Activated CD4-positive, alpha-beta T cell treated with anti-CD3 and anti-CD28 coated beads for 48 hours (primary cell): Measurements from ENCODE around the gene ZCWPW1.
"Not testable (repeated sequence)": the region's sequence is repeated elsewhere in the genome, so short reads cannot be mapped to it uniquely, and the experiment has no call there.

Experiments
- DNase-seq: peaks from one replicate; pipeline ENCODE4 v3.0.0-alpha.2; 2020

Gene ZCWPW1

DNA sequence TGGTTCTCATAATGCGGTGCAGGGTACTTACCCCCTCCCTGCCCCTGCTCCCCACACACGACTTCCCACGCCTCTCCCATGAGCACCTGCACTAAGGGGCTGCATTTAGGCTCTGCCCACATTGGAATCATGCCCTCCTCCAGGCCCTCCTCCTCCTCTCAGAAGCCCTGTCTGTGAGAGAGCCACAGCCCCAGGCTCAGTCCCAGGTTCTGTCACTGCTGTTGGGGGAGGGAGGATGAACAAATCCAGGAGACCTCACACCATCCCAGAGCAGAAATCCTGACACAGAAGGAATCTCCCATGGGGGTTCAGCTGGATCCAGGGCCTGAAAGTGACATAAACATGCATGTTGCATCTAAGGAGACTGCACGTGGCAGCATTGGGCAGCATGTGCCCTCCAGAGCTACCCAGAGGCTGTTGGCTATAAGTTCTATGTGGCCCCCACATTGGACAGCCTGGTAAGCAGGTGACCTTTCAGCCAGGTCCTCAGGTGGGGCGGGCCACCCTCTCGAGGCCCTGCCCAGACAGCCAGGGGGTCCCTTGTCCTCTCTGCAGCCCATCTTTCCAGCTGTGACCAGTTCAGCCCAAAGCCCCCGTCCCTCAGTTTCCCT, 56.8 kb downstream of the ZCWPW1 start:
- DNase-seq = no peak

DNA sequence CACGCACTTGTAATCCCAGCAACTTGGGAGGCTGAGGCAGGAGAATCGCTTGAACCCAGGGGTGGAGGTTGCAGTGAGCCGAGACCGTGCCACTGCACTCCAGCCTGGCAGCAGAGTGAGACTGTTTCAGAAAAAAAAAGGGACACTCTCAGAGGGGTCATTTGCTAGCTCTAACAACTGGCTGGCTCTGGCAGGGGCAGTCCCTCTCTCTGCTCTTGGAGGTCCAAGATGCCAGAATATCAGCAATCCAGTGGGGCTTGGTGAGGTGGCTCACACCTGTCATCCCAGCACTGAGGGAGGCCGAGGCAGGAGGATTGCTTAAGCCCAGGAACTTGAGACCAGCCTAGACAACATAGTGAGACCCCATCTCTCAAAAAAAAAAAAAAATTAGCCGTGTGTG, 57.8 kb downstream of the ZCWPW1 start:
- no peak for DNase-seq

DNA sequence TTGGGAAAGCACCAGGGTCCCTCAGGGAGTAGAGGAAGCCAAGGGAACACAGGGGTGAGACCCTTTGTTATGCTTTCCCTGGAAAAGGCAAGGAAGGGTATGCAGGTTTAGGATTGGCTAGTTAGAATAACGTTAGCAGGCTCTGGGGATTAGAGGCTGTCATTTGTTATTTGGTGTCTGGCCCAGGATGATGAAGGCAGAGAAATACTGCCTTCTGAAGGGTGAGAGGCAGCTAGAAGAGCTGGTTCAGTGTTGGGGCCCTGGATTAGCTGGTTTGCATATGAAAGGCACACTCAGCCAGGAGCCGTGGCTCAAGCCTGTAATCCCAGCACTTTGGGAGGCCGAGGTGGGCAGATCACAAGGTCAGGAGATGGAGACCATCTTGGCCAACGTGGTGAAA, 58.2 kb downstream of the ZCWPW1 start:
- DNase-seq = no peak

DNA sequence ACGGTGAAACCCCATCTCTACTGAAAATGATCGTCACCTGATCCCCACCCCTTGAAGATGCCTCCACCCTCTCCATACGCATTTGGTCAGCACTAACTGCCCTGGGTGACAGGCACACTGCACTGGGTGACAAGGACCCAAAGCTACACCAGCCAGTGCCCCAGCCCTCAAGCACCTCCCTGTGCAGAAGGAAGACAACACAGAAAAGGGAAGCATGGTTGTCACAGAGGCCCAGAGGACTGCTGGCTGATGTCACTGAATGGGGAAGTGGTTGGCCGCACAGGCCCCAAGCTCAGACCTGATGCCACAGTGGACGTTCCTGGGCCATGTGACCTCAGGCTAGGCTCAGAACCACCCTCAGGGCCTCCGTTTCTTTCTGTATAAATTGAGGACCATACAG, 59.4 kb downstream of the ZCWPW1 start:
- DNase-seq = no peak

DNA sequence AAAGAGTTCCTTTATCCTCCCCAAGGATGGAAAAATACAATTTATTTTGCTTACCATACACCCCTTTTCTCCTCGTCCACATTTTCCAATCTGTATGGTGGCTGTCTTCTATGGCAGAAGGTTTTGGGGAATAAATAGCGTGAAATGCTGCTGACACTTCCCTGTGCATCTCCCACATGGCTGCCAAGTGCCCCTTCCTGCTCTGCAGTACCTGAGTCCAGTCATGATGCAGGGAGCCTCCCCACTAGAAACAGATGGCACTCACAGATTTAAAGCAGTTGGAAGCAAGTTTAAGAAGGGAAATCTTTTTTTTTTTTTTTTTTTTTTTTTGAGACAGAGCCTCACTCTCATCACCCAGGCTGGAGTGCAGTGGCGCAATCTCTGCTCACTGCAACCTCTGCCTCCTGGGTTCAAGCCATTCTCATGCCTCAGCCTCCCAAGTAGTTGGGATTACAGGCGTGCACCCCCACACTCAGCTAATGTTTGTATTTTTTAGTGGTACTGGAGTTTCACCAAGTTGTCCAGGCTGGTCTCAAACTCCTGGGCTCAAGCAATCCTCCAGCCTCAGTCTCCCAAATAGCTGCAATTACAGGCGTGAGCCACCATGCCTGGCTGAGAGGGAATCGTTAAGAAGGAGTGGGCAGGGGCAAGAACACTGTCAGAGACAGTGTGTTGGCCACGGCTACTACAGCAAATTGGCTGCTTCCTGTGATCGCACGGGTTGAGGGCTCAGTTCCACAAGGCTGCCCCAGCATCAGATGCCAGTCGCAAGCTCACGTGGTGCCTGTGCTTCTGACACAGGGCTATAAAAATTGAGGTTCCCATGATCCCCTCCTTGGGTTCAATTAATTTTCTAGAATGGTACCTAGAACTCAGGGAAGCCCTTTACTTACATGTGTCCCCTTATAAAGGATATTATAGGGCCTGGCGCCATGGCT, 60.6 kb downstream of the ZCWPW1 start:
- no peak for DNase-seq

DNA sequence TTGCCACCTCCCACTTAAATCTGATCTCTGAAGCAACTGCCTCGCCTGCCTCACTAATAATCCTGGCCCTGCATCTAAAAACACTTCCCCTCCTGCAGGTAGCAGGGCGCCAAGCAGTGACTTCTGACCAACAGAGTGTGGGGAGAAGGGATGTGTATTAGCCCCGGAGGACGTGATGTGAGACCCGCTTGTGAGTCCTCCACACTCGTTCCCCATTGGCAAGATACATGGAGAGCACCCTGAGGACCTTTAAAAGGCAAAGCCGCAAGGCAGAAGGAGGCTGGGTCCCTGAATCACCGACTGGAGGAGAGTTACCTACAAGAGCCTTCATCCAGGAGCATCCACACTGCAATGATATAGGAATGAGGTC, 61.3 kb downstream of the ZCWPW1 start:
- no peak for DNase-seq

DNA sequence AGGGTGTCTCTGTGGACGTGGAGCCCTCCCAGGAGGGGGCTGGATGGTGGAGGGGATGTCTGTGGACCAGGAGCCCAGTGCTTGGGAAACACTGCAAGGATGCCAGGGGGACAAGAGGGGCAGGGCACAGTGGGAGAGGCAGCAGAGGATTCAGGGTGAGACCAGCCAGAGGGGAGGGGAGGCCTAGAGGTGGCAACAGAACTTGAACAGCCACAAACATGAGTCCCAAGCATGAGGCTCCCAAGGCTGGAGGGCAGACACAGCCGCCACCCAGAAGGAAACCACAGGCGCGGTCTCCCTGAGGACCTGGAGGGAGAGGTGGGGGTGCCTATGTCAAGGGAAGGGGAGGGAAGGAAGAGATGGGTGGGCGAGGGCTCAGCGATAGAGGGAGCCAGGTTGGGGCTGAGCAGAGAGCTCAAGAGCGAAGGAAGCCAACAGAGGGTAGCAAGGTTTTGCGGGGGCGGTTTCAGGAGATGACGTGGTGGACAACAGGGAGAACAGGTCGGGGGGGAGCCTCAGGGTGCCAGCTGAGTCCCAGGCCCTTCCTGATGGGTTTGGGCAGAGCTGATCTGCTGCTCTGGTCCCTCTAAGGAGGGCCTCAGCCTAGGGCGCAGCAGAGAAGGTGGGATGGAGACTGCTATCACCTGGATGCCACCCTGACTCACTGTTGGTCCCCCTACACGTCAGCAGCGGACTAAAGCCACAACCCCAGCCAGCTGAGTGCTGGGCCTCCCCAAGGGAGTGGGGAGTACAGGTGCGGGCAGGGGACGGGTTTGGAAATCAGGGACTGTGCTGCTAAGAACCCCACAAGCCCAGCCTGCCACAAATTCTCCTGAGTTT, 61.9 kb downstream of the ZCWPW1 start:
- peak; percentile 52 for DNase-seq

DNA sequence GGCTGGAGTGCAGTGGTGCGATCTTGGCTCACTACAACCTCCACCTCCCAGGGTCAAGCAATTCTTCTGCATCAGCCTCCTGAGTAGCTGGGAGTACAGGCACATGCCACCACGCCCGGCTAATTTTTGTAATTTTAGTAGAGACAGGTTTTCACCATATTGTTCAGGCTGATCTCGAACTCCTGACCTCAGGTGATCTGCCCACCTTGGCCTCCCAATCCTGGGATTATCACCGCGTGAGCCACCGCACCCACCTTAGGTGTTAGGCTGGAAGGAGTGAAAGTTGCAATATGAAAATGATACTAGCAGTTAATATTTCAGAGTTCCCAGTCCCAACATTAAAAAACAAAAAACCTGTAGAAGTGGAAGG, 62.5 kb downstream of the ZCWPW1 start:
- DNase-seq = not testable (repeated sequence)

DNA sequence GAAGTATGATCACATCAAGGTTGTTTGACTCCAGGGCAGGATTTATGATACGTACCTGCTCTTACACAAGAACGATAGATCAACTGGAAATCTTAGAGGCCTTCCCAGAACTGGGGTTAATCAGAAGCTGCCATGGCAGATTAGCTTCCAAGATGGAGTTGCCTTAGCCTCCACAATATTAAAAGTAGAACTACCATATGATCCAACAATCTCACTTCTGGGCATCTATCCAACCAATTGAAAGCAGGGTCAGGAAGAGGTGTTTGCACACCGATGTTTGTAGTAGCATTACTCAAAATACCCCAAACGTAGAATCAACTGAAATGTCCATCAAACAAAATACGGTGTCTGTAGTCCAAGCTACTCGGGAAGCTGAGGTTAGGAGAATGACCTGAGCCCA, 64.0 kb downstream of the ZCWPW1 start:
- DNase-seq = no peak

DNA sequence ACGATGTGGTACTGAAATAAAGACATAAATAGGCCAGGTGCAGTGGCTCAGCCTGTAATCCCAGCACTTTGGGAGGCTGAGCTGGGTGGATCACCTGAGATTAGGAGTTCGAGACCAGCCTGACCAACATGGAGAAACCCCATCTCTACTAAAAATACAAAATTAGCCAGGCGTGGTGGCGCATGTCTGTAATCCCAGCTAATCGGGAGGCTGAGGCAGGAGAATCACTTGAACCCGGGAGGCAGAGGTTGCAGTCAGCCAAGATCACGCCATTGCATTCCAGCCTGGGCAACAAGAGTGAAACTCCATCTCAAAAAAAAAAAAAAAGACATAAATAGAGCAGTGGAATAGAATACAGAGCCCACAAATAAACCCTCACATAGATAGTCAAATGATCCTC, 64.7 kb downstream of the ZCWPW1 start:
- not testable (repeated sequence) for DNase-seq

DNA sequence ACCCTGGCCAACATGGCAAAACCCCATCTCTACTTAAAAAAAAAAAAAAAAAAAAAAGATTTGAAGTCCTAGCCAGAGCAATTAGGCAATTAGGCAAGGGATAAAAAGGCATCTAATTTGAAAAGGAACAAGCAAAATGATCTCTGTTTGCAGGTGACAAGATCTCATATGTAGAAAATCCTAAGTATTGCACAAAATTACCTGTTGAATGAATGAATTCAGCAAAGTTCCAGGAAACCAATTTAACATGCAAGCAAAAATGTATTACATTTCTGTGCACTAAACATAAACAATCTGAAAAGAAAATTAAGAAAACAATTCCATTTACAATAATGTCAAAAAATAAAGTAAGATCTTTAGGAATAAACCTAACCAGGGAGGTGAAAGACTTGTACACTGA, 65.4 kb downstream of the ZCWPW1 start:
- no peak for DNase-seq

DNA sequence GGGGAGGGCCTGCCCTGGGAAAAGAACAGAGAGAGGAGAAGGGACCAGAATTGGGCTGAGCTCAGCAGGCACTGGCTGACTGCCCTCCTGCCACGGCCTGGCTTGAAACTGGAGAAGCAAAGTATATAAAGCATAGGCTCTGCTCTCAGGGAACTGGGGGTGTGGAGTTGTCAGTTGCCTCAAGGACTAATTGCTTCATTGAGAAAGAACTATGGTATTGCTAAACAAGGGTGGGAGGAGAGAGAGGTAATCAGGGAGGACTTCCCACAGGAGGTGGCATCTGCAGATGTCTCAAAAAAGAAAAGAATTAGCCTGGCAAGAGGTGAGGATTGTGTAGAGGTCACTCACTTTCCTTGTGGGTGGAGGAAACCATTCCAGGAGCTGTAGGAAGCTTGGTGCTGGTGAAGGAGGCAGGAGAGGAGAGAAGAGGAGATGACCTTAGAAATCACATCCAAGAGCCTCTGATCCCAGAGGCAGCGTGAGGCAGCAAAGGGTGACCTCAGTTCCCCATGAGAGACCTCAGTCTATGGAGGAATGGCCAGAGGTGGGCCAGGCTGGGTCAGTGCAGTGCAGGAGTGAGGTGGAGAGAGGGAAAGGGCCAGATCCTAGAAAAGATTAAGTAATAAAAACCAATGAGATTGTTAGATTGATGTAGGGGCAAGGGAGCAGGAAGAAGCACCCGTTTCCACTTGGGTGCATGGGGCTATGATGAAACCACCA, 68.2 kb downstream of the ZCWPW1 start:
- DNase-seq = no peak

DNA sequence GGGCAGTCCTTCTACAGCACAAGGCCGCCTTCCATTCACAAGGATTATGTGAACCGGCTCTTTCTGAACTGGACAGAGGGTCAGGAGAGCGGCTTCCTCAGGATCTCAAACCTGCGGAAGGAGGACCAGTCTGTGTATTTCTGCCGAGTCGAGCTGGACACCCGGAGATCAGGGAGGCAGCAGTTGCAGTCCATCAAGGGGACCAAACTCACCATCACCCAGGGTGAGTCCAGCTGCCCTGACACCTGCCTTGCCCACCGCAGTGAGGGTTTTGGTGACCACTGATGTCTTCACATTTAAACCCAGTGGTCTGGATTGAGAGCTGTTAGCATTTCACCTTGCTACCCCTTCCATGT, 69.7 kb downstream of the ZCWPW1 start:
- no peak for DNase-seq

DNA sequence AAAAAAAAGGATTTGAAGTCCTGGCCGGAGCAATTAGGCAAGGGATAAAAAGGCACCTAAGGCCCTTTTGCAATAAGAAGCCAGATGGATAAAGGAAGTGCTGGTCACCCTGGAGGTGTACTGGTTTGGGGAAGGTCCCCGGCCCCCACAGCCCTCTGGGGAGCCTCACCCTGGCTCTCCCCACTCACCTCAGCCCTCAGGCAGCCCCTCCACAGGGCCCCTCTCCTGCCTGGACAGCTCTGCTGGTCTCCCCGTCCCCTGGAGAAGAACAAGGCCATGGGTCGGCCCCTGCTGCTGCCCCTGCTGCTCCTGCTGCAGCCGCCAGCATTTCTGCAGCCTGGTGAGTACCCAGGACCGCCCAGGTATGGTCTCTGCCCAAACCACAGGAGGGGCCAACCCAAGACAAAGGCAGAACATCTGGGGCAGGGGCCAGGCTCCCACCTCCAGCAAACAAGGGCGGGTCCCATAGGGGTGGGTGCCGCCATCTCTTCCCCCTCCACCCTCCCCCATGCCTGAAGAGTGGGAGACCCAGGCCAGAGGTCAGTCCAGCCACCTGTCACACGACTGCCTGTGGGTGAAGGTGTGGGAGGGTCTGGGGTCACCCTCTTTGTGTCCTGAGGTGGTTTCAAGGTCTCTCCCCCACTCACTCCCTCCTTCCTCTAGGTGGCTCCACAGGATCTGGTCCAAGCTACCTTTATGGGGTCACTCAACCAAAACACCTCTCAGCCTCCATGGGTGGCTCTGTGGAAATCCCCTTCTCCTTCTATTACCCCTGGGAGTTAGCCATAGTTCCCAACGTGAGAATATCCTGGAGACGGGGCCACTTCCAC, 70.3 kb downstream of the ZCWPW1 start, which contains the start of gene PILRB:
Gene PILRB (plus strand): TSS at position 91 of the 830 bp plus-strand sequence. CDS start 186 bp downstream, at position 277.
- DNase-seq = no peak

DNA sequence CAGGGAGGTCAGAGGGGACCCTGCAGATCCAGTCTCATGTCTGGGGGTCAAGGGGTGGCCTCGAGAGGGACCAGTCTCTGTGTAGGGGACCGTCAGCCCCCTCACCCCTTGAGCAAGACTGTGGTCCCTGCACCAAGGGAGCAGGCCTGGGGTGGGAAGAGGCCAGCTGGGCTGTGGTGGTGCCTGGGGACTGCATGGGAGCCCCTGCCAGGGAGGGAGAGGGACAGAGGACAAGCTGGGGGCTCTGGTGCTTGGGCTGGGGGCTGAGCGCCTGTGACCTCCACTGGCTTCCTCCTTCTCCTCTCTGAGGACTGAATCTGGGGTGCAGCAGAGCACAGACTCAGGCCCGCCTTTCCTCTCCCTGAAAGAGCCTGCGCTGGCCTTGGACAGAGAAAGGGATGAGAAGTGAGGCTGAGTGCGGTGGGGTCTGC, 71.4 kb downstream of the ZCWPW1 start:
- no peak for DNase-seq

DNA sequence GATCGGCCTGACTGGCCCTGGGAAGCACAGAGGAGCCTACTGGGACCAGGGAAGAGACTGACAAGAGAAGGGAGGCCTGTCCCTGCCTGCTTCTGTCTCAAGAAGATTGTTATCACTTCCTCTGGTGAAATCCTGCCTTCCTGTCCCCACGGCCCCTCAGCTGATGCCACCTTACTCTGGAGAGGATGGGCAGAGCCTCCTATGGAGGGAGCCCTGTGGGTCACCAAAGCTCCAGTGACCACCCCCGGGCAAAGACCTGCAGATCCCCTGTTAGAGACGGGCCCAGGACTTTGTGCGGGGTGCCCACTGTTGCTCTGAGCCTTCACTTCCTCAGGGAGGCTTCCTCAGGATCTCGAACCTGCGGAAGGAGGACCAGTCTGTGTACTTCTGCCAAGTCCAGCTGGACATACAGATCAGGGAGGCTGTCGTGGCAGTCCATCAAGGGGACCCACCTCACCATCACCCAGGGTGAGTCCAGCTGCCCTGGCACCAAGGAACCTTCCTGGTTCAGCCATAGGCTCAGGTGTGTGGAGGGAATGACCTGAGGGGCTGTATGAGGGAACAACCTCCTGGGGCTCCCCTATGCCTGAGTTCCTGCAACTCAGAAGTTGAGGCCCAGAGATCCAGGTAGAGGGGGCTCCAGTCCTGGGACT, 72.0 kb downstream of the ZCWPW1 start:
- no peak for DNase-seq

DNA sequence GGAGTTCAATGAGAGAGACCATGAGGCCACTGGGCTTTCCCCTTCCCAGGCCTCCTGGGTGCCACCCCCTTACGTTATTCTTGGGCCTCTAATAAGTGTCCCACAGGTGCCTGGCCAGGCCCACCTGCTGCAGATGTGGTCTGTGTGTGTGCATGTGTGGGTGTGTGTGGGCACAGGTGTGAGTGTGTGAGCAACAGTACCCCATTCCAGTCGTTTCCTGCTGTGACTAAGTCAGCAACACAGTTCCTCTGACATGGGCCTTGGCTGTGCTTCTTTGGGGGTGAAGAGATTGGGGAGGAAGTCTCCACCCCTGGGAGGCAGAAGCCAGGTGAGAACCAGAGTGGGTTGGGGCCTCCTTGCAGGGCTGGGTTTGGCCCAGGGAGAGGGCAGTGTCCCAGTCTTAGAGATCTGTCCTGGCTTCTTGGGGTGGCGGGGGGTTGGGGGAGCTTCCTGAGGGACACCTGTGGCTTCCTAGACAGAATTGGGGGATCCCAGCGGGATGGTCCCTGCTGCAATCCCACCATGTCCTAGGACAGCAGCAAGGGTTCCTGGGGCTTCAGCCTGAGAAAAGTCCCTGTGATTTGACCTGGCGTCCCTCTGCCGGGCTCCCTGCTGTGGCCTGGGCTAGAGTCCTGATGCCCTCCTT, 74.7 kb downstream of the ZCWPW1 start:
- peak; percentile 37 for DNase-seq

DNA sequence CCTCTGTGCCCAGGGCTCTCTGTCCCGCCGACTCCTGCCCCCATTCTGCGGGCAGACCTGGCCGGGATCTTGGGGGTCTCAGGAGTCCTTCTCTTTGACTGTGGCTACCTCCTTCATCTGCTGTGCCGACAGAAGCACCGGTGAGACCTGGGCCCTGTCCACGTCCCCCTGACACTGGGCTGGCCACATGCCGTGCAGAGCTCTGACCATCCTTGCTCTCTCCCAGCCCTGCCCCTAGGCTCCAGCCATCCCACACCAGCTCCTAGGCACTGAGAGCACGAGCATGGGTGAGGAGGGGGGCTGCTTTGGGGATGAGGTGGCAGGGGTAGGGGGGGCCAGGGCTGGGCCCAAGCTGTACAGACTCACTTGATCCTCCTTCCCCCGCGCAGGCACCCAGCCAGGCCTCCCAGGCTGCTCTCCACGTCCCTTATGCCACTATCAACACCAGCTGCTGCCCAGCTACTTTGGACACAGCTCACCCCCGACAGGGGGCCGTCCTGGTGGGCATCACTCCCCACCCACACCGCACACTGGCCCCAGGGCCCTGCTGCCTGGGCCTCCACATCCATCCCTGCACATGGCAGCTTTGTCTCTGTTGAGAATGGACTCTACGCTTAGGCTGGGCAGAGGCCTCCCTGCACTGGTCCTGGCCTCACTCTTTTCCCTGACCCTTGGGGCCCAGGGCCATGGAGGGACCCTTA, 75.4 kb downstream of the ZCWPW1 start:
- no peak for DNase-seq

DNA sequence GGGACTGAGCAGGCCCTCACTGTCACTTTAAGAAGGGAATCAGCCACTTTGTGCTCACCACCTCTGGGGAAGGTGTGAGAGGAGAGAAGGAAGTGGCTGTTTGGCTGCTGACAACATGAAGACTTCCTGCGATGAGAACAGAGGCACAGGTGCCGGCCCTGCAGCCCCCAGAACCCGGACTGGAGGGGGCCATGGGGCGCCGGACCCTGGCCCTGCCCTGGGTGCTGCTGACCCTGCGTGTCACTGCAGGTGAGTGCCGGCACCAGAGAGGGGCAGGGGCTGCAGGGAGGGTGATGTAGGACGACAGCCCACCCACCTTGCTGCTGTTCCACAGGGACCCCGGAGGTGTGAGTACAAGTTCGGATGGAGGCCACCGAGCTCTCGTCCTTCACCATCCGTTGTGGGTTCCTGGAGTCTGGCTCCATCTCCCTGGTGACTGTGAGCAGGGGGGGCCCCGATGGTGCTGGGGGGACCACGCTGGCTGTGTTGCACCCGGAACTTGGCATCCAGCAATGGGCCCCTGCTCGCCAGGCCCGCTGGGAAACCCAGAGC, 76.2 kb downstream of the ZCWPW1 start:
- DNase-seq = not testable (repeated sequence)

DNA sequence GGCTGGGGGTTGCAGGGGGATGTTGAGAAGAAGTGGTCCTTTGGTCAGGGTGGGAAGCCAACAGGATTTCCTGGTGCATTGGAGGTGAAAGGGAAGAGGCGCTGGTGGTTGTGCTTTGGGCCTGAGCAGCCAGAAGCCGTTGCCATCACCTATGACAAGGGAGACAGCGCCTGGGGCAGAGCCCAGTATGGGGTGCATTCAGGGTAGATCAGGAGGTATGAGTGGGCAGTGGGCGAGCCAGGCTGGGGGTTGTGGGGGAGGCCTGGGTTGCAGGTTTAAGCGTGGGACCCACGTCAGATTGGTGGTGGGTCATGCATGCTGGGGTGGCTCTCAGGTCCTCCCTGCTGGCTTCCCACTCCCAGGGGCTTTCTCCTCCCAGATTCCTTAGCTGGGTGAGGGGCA, 76.8 kb downstream of the ZCWPW1 start:
- DNase-seq = no peak
